HG02884 (cell line): Measurements from ENCODE around the gene PNMT.

ENCODE experiments used
- ATAC-seq: cut with Tn5 transposase; IDR thresholded peaks from one replicate; pipeline ENCODE4 v1.9.1; 2021; ENCODE audit warnings: mild to moderate bottlenecking, moderate library complexity; ENCODE audit not compliant: unreplicated experiment

PNMT gene

GRCh38 chr17:39652587-39653315 is 15.5 kb upstream of the PNMT start:
- no peak for ATAC-seq

GRCh38 chr17:39653316-39653661 is 15.0 kb upstream of the PNMT start:
- no peak for ATAC-seq

- no peak for ATAC-seq
These were observed 14.5 kb upstream of the PNMT start for GRCh38 chr17:39653662-39654331.

- no peak for ATAC-seq
These were observed 13.1 kb upstream of the PNMT start for GRCh38 chr17:39655105-39655504.

- no peak for ATAC-seq
These were observed 9.9 kb upstream of the PNMT start for GRCh38 chr17:39658346-39658745.

GRCh38 chr17:39658760-39659159 is 9.5 kb upstream of the PNMT start:
- no peak for ATAC-seq

- no peak for ATAC-seq
These were observed 8.8 kb upstream of the PNMT start for GRCh38 chr17:39659279-39660010.

GRCh38 chr17:39660011-39660360 is 8.3 kb upstream of the PNMT start:
- ATAC-seq: no peak

- no peak for ATAC-seq
These were observed 7.6 kb upstream of the PNMT start for GRCh38 chr17:39660397-39661385.

GRCh38 chr17:39661744-39662541 is 6.3 kb upstream of the PNMT start:
- no peak for ATAC-seq

GRCh38 chr17:39662551-39663339 is 5.5 kb upstream of the PNMT start:
- no peak for ATAC-seq

GRCh38 chr17:39663340-39663687 is 4.9 kb upstream of the PNMT start:
- ATAC-seq: no peak

GRCh38 chr17:39663688-39664580 is 4.3 kb upstream of the PNMT start:
- no peak for ATAC-seq

GRCh38 chr17:39664581-39665561 is 3.4 kb upstream of the PNMT start, which contains the start of gene TCAP:
Gene TCAP, plus strand, starts transcription at chr17:39665349. Its CDS starts 11 bp downstream, at chr17:39665360.
- no peak for ATAC-seq

- no peak for ATAC-seq
These were observed 2.5 kb upstream of the PNMT start for GRCh38 chr17:39665642-39666224.

GRCh38 chr17:39666231-39666600 is 2.0 kb upstream of the PNMT start:
- no peak for ATAC-seq
